Measurements from ENCODE around the gene NOP58.

DNA sequence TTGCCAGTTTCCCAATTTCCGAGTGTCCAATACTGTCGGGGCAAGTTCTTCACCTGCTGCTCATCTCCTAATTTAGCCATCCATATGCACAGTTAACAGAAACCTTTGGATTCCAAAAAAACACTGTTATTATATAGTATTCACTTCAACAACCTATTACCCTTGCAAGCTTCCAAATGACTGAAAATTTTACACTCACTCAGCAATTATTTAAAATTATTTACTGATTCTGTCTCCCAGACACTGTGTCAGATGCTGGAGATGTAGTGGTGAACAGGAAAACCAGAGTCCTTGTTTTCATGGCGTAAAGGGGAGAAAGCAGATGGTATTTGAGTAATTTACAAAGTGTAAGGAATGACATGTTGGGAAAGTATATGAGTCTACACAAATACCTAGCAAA is 56.9 kb downstream of the NOP58 start:
- TF ChIP-seq POLR2A (IDR thresholded peaks at IDR 0.05): no peak
- TF ChIP-seq, protein P1, sequence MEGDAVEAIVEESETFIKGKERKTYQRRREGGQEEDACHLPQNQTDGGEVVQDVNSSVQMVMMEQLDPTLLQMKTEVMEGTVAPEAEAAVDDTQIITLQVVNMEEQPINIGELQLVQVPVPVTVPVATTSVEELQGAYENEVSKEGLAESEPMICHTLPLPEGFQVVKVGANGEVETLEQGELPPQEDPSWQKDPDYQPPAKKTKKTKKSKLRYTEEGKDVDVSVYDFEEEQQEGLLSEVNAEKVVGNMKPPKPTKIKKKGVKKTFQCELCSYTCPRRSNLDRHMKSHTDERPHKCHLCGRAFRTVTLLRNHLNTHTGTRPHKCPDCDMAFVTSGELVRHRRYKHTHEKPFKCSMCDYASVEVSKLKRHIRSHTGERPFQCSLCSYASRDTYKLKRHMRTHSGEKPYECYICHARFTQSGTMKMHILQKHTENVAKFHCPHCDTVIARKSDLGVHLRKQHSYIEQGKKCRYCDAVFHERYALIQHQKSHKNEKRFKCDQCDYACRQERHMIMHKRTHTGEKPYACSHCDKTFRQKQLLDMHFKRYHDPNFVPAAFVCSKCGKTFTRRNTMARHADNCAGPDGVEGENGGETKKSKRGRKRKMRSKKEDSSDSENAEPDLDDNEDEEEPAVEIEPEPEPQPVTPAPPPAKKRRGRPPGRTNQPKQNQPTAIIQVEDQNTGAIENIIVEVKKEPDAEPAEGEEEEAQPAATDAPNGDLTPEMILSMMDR (IDR thresholded peaks at IDR 0.05): no peak
- no peak for TF ChIP-seq POLR2AphosphoS5 (IDR thresholded peaks at IDR 0.05)

Measured in upper lobe of left lung (tissue), 4 donors.